Stomach (tissue), 9 donors: ENCODE data around the gene TMEM139. TPM values are rescaled to one million over a fixed set of nuclear protein-coding genes. Genes with fewer than 3 reads are reported as not detected.

Experiments
- DNase-seq, 2 donors: peaks; one replicate each; pipeline versions ENCODE4 v3.0.0 to v3.0.0-alpha.2; 2013 to 2019
- H3K27ac ChIP-seq, 5 donors: fragments of 200-600 bp in 4 of 5; sonication (generic) in 4 of 5; one replicate each; pipeline ENCODE4 v1.5.1; 2013 to 2019; ENCODE audit warnings: mild to moderate bottlenecking in 1 of 5, moderate library complexity in 1 of 5
- H3K27me3 ChIP-seq, 3 donors: fragments of 200-600 bp; sonication (generic); one replicate each; pipeline ENCODE4 v1.5.1; 2017 to 2019; ENCODE audit warnings: mixed run types in 1 of 3
- H3K36me3 ChIP-seq, 4 donors: fragments of 200-600 bp; sonication (generic); 1 replicate in 3 of 4; 2 replicates in 1 of 4; pipeline ENCODE4 v1.5.1; 2016 to 2019
- H3K4me1 ChIP-seq, 4 donors: fragments of 200-600 bp; sonication (generic); one replicate each; pipeline ENCODE4 v1.5.1; 2016 to 2019
- H3K4me3 ChIP-seq, 4 donors: fragments of 200-600 bp; sonication (generic) in 3 of 4; one replicate each; pipeline ENCODE4 v1.5.1; 2016 to 2019; ENCODE audit warnings: mild to moderate bottlenecking in 1 of 4
- H3K9me3 ChIP-seq, 4 donors: fragments of 200-600 bp; sonication (generic); one replicate each; pipeline ENCODE4 v1.5.1; 2016 to 2019
- EP300 ChIP-seq: sonication (generic); formaldehyde crosslinking; IDR thresholded peaks from one replicate; pipeline ENCODE4 v1.6.1; 2017; ENCODE audit warnings: antibody characterized with exemption
- POLR2A ChIP-seq, 4 donors: fragments of 450-650 bp; IDR thresholded peaks; one replicate each; pipeline ENCODE4 v1.6.1; 2016; ENCODE audit warnings: antibody characterized with exemption in 4 of 4, control low read depth in 2 of 4, mild to moderate bottlenecking in 1 of 4, moderate library complexity in 1 of 4
- POLR2AphosphoS5 ChIP-seq, 3 donors: sonication (generic); formaldehyde crosslinking; IDR thresholded peaks; one replicate each; pipeline ENCODE4 v1.6.1; 2016; ENCODE audit warnings: antibody characterized with exemption in 3 of 3
- WGBS, 5 donors: extraction: QIAGEN DNeasy Blood & Tissue Kit in 3 of 5; methylation state at CpG; one replicate each; pipeline versions ENCODE4 v1.1.5 to v1.1.7; 2013 to 2018; 5-methylcytosine and 5-hydroxymethylcytosine counted together
- intact Hi-C: fragments of 100-400 bp; cut with DNase I; formaldehyde crosslinking; loops from one replicate; pipeline ENCODE4 v1.15.1; 2023; ENCODE audit warnings: low total_unique reads
- polyA plus RNA-seq, 3 donors: library from polyadenylated mRNA; stranded (reverse); fragments of 200-250 nt; gene quantifications; one replicate each; pipeline ENCODE4 v1.2.3, GENCODE V29; 2013
- total RNA-seq, 5 donors: library from RNA; depleted of rRNA; stranded (reverse); fragments of >200 nt; gene quantifications; one replicate each; pipeline versions ENCODE4 v1.1.0 to v1.2.3, GENCODE V29; 2014 to 2016
- TF ChIP-seq, protein P1 (sequence below), 7 experiments: fragments of 450-650 bp in 4 of 7; fragments of 200-600 bp in 3 of 7; sonication (generic) in 3 of 7; IDR thresholded peaks; one replicate each; pipeline ENCODE4 v1.5.1; 2016 to 2019; ENCODE audit warnings: antibody characterized with exemption in 7 of 7, control low read depth in 2 of 7, mild to moderate bottlenecking in 1 of 7
- donor health status: healthy with polysubstance abuse.
- donor health status: Bipolar disorder and iron deficiency.
- donor health status: healthy.

The TMEM139 gene
- total and polyA plus RNA-seq, 8 donors: 0.89 to 15.3 (median 6.4) TPM

DNA sequence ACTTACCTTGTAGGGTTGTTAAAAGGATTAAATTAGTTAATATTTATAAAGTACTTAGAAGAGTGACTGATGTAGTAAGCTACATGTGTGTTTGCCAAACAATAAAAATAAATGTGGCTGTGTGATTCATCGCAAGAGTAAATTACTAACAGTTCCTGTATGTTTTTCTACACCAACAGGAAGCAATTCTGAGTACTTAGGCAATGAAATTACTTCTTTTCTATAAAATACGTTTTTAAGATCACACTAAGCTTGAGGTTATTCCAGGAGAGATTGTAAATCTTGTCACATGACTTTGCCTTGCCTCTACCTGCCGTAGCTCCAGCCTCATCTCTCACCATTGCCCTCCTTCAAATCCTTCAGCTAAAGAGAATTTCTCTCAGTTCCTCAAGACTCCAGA, 39.6 kb upstream of the TMEM139 start:
- Histone ChIP-seq H3K4me1 (peaks cover 0 to 37% (median 12%) of the 10 kb centered on the region in 4 donors), H3K36me3 (no peaks in the 10 kb centered on the region), H3K4me3 (no peak overlapping the region), H3K9me3 (no peaks in the 10 kb centered on the region), H3K27ac (no peak overlapping the region), H3K27me3 (no peaks in the 10 kb centered on the region)
- DNase-seq: no peak
- intact Hi-C loops: no loop called here
- TF ChIP-seq EP300: no peak
- 45 to 58% (median 57%) methylated on average over 3 of the region's 3 CpGs for WGBS, 5 donors

GRCh38 chr7:143247372-143247771, 37.4 kb upstream of the TMEM139 start:
- no peaks in the 10 kb centered on the region for H3K36me3 ChIP-seq
- intact Hi-C loops: no loop called here
- no peak overlapping the region for H3K4me3 ChIP-seq
- no peaks in the 10 kb centered on the region for H3K27me3 ChIP-seq
- WGBS, 5 donors: 46 to 83% (median 75%) methylated on average over 1 of the region's 1 CpG
- no peak for DNase-seq
- peaks cover 0 to 28% (median 9%) of the 10 kb centered on the region in 4 donors for H3K4me1 ChIP-seq
- TF ChIP-seq POLR2A (IDR thresholded peaks at IDR 0.05) (no peak), EP300 (no peak), POLR2AphosphoS5 (IDR thresholded peaks at IDR 0.05) (no peak)
- TF ChIP-seq, protein P1, sequence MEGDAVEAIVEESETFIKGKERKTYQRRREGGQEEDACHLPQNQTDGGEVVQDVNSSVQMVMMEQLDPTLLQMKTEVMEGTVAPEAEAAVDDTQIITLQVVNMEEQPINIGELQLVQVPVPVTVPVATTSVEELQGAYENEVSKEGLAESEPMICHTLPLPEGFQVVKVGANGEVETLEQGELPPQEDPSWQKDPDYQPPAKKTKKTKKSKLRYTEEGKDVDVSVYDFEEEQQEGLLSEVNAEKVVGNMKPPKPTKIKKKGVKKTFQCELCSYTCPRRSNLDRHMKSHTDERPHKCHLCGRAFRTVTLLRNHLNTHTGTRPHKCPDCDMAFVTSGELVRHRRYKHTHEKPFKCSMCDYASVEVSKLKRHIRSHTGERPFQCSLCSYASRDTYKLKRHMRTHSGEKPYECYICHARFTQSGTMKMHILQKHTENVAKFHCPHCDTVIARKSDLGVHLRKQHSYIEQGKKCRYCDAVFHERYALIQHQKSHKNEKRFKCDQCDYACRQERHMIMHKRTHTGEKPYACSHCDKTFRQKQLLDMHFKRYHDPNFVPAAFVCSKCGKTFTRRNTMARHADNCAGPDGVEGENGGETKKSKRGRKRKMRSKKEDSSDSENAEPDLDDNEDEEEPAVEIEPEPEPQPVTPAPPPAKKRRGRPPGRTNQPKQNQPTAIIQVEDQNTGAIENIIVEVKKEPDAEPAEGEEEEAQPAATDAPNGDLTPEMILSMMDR (IDR thresholded peaks at IDR 0.05): no peak
- H3K9me3 ChIP-seq: no peaks in the 10 kb centered on the region
- no peak overlapping the region for H3K27ac ChIP-seq

DNA sequence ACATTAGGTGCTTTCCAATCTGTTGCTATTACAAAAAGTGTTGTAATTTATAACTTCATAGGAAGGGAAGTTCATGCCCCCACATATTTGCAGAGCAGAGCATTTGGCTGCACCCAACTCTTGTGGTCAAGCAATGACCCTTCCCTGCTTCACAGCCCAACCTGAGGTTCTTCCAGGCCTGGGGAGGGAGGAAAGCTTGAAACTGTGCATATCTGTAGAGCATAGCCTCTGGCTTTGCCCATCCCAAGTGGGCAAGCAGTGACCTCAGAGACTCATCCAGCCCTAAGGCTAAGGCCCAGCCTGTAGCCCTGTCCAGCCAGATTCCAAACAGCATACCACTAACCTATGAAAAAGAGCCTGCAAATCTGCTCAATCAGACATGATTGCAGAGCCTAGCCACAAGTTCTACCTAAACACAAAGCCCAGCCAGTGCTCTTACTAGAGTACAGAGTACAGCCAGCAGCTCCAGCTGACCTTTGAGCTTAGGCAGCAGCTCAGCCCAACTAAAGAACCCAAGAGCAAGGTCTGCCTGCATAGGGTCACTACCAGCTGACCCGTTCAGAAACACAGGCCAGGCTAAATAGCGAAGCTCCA, 35.9 kb upstream of the TMEM139 start:
- Histone ChIP-seq H3K4me3 (no peak overlapping the region), H3K36me3 (no peaks in the 10 kb centered on the region), H3K27me3 (no peaks in the 10 kb centered on the region), H3K9me3 (no peaks in the 10 kb centered on the region), H3K4me1 (peaks cover 0 to 17% (median 2%) of the 10 kb centered on the region in 4 donors), H3K27ac (no peak overlapping the region)
- DNase-seq: no peak
- 46 to 77% (median 59%) methylated on average over 2 of the region's 2 CpGs for WGBS, 5 donors
- TF ChIP-seq, protein P1 (IDR thresholded peaks at IDR 0.05): no peak
- TF ChIP-seq POLR2A (IDR thresholded peaks at IDR 0.05) (no peak), EP300 (no peak), POLR2AphosphoS5 (IDR thresholded peaks at IDR 0.05) (no peak)
- intact Hi-C loops: no loop called here

- Histone ChIP-seq H3K36me3 (no peaks in the 10 kb centered on the region), H3K9me3 (no peaks in the 10 kb centered on the region), H3K27me3 (no peaks in the 10 kb centered on the region), H3K27ac (no peak overlapping the region), H3K4me1 (peaks cover 0 to 15% (median 0%) of the 10 kb centered on the region in 4 donors), H3K4me3 (no peak overlapping the region)
- no peak for DNase-seq
- intact Hi-C loops: no loop called here
- TF ChIP-seq POLR2AphosphoS5 (IDR thresholded peaks at IDR 0.05): no peak
- no peak for TF ChIP-seq POLR2A (IDR thresholded peaks at IDR 0.05)
- TF ChIP-seq, protein P1 (IDR thresholded peaks at IDR 0.05): no peak
- TF ChIP-seq EP300: no peak
Measured at GRCh38 chr7:143250199-143250598, 34.6 kb upstream of the TMEM139 start.

DNA sequence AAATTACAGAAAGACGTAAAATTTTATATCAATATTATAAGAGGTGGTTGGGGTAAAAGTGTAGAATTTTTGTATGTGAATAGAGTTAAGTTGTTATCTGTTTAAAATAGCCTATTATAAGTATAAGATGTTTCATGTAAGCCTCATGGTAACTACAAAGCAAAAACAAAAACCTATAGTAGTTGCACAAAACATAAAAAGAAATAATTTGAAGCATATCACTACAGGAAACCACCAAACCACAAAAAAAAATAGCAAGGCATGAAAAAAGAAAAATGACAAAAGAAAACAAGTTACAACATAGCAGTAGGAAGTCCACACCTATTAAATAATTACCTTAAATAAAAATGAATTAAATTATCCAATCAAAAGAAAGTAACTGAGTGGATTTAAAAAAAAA, 33.9 kb upstream of the TMEM139 start:
- peaks cover 0 to 15% (median 0%) of the 10 kb centered on the region in 4 donors for H3K4me1 ChIP-seq

More for the DNA sequence above, 33.9 kb upstream of the TMEM139 start:
- TF ChIP-seq, protein P1 (IDR thresholded peaks at IDR 0.05): no peak
- TF ChIP-seq POLR2AphosphoS5 (IDR thresholded peaks at IDR 0.05): no peak
- no peak for TF ChIP-seq POLR2A (IDR thresholded peaks at IDR 0.05)
- TF ChIP-seq EP300: no peak
- Histone ChIP-seq H3K27ac (no peak overlapping the region), H3K4me3 (no peak overlapping the region), H3K9me3 (no peaks in the 10 kb centered on the region), H3K36me3 (no peaks in the 10 kb centered on the region), H3K27me3 (no peaks in the 10 kb centered on the region)
- no peak for DNase-seq
- 81 to 93% (median 88%) methylated on average over 1 of the region's 1 CpG for WGBS, 5 donors
- intact Hi-C loops: no loop called here
